Heart left ventricle (tissue), 16 donors: ENCODE measurements around the gene HSPBP1. TPM values are rescaled to one million over a fixed set of nuclear protein-coding genes. Genes with fewer than 3 reads are reported as not detected.

Source experiments
- ATAC-seq, 4 donors: fragments of 200-7000 bp; cut with Tn5 transposase; one replicate each; pipeline ENCODE4 v1.9.1; 2020 to 2022; ENCODE audit warnings: moderate library complexity in 4 of 4, mild to moderate bottlenecking in 3 of 4, moderate number of reproducible peaks in 1 of 4
- DNase-seq, 5 donors: peaks; one replicate each; pipeline ENCODE4 v3.0.0-alpha.2; 2020
- H3K27ac ChIP-seq, 12 donors: fragments of 200-600 bp; sonication (generic) in 4 of 12; one replicate each; pipeline versions ENCODE4 v1.5.0 to v1.8.0; 2016 to 2022; ENCODE audit warnings: mild to moderate bottlenecking in 2 of 12
- H3K27me3 ChIP-seq, 9 donors: fragments of 200-600 bp; sonication (generic) in 2 of 9; one replicate each; pipeline versions ENCODE4 v1.5.1 to v1.8.0; 2016 to 2022; ENCODE audit warnings: mild to moderate bottlenecking in 3 of 9
- H3K36me3 ChIP-seq, 9 donors: fragments of 200-600 bp; sonication (generic) in 2 of 9; one replicate each; pipeline versions ENCODE4 v1.5.0 to v1.8.0; 2018 to 2022; ENCODE audit warnings: mild to moderate bottlenecking in 2 of 9
- H3K4me1 ChIP-seq, 12 donors: fragments of 200-600 bp; sonication (generic) in 4 of 12; one replicate each; pipeline versions ENCODE4 v1.5.0 to v1.8.0; 2016 to 2022; ENCODE audit warnings: mild to moderate bottlenecking in 3 of 12
- H3K4me3 ChIP-seq, 12 donors: fragments of 200-600 bp; sonication (generic) in 4 of 12; one replicate each; pipeline versions ENCODE4 v1.5.0 to v1.8.0; 2017 to 2022; ENCODE audit warnings: mild to moderate bottlenecking in 9 of 12, moderate library complexity in 4 of 12
- H3K9me3 ChIP-seq, 12 donors: fragments of 200-600 bp; sonication (generic) in 4 of 12; one replicate each; pipeline versions ENCODE4 v1.5.0 to v1.8.0; 2016 to 2022; ENCODE audit warnings: mild to moderate bottlenecking in 1 of 12
- POLR2A ChIP-seq, 2 donors: fragments of 450-650 bp; IDR thresholded peaks; one replicate each; pipeline ENCODE4 v1.6.1; 2017; ENCODE audit warnings: antibody characterized with exemption in 2 of 2, mild to moderate bottlenecking in 2 of 2, moderate library complexity in 2 of 2
- WGBS, 4 donors: extraction: QIAGEN DNeasy Blood & Tissue Kit in 2 of 4; methylation state at CpG; one replicate each; pipeline versions ENCODE4 v1.1.5 to v1.1.7; 2013 to 2018; 5-methylcytosine and 5-hydroxymethylcytosine counted together
- intact Hi-C, 10 donors: fragments of 100-400 bp; cut with DNase I; formaldehyde crosslinking; loops; one replicate each; pipeline versions ENCODE4 v1.11.1 to v1.14.2; 2022
- polyA plus RNA-seq, 2 donors: library from polyadenylated mRNA; stranded (reverse); fragments of 200-250 nt; gene quantifications; one replicate each; pipeline ENCODE4 v1.2.3, GENCODE V29; 2013
- total RNA-seq, 9 donors: library from RNA; depleted of rRNA in 2 of 9; stranded (reverse); fragments of >200 nt in 2 of 9; fragmentation: NEBNext Ultra II Directional in 3 of 9; extraction: Animal tissue kit (Norgen Biotek cat#: 25700) in 3 of 9; gene quantifications; one replicate each; pipeline versions ENCODE4 v1.1.0 to v1.2.4, GENCODE V29; 2016 to 2023
- TF ChIP-seq, protein P1 (sequence below), 12 donors: fragments of 200-600 bp; sonication (generic) in 4 of 12; IDR thresholded peaks; one replicate each; pipeline versions ENCODE4 v1.5.0 to v1.8.0; 2018 to 2022; ENCODE audit warnings: antibody characterized with exemption in 12 of 12, mild to moderate bottlenecking in 5 of 12
- donor health status: ischemic (EF 13 %, LVEDD 7.1; RV severe dilation, severe dysfunction).
- donor health status: healthy with polysubstance abuse.
- donor health status: DM: no; HTN: yes; CAD: no.
- donor health status: DM: no; HTN: no; CAD: no.
- donor health status: ischemic (EF 25% LVEDD 6.9; RV normal size, moderate dysfunction).
- donor health status: ischemic (EF 25% LVEDD 5.7; RV mildly dilated, moderate dysfunction).
- donor health status: healthy.
- donor health status: DM: yes; HTN: yes; CAD: no.
- donor health status: ischemic (EF 35%, LVEDD 5.7; RV mildly dilated, moderate dysfunction).
- donor health status: nonischemic (EF 11% LVEDD 7.7; RV severe dilation, severe dysfunction).
- donor health status: DM: yes; HTN: yes; CAD: no.
- donor health status: PGD.
- donor health status: ischemic (EF 29% LVEDD 5.4; RV normal size, mild dysfunction).
- donor health status: nonischemic (EF 23%, LVEDD 6.1; RV moderate dilation, normal function).

HSPBP1 gene
- total and polyA plus RNA-seq, 11 donors = 25.7 to 76.0 (median 32.9) TPM

DNA sequence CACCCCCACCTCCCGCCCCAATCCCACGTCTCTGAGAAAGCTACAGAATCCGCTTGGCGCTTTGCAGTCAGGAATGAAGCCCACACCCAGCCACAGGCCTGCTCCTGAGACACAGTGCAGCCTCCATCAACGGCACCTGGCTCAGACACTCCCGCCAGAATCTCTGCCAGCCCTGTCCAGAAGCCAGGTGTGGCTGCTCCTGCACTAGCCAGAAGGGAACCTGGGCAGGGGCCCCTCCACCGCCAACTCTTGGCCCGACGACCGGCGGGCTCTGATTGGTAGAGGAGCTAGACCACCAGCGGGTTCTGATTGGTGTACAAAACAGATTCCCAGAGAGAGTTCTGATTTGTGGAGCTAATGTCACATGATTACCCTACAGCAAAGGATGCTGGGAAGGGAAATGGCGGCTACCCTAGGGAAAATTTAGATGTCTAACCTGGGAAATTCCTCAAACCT, 18.2 kb downstream of the HSPBP1 start:
- H3K4me3 ChIP-seq = no peak overlapping the region
- DNase-seq (no peak), ATAC-seq (no peak)
- no peaks in the 10 kb centered on the region for H3K9me3 ChIP-seq
- intact Hi-C loops = no loop called here
- H3K27me3 ChIP-seq = no peaks in the 10 kb centered on the region
- TF ChIP-seq, protein P1, sequence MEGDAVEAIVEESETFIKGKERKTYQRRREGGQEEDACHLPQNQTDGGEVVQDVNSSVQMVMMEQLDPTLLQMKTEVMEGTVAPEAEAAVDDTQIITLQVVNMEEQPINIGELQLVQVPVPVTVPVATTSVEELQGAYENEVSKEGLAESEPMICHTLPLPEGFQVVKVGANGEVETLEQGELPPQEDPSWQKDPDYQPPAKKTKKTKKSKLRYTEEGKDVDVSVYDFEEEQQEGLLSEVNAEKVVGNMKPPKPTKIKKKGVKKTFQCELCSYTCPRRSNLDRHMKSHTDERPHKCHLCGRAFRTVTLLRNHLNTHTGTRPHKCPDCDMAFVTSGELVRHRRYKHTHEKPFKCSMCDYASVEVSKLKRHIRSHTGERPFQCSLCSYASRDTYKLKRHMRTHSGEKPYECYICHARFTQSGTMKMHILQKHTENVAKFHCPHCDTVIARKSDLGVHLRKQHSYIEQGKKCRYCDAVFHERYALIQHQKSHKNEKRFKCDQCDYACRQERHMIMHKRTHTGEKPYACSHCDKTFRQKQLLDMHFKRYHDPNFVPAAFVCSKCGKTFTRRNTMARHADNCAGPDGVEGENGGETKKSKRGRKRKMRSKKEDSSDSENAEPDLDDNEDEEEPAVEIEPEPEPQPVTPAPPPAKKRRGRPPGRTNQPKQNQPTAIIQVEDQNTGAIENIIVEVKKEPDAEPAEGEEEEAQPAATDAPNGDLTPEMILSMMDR (IDR thresholded peaks at IDR 0.05) = no peak
- TF ChIP-seq POLR2A (IDR thresholded peaks at IDR 0.05) = no peak
- H3K27ac ChIP-seq = no peak overlapping the region
- 94 to 99% (median 95%) methylated on average over 13 of the region's 13 CpGs for WGBS, 4 donors
- peaks cover 4 to 24% (median 19%) of the 10 kb centered on the region in 12 donors for H3K4me1 ChIP-seq
- peaks cover 0 to 8% (median 0%) of the 10 kb centered on the region in 9 donors for H3K36me3 ChIP-seq

DNA sequence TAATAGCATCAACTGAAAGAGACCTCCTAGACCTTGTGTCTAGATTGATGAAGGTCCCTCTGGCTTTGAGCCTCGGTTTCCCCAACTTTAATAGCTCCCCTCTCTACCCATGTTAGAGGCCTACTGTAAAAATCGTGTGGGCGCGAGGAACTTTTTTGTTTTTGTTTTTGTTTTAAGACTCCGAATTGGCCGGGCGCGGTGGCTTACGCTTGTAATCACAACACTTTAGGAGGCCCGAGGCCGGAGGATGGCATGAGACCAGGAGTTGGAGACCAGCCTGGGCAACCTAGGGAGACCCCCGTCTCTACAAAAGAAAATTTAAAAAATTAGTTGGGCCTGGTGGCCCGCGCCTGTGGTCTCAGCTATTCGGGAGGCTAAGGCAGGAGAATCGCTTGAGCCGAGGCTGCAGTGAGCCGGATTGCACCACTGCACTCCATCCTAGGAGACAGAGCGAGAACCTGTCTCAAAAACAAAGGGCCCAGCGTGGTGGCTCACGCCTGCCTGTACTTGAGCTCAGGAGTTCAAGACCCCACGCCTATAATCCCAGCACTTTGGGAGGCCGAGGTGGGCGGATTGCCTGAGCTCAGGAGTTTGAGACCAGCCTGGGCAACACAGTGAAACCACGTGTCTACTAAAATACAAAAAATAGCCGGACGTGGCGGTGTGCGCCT, 20.2 kb downstream of the HSPBP1 start:
- H3K4me3 ChIP-seq = peak overlapping the region; percentile 10 to 99 (median 94)
- intact Hi-C loops = loop anchor here in 6 of 10 donors (1.0 to 5.0 kb wide), 7 partner anchors 21 to 202 kb away; partner anchors contain the start of genes HSPBP1 (in 2 of the 6), KMT5C (in 2 of the 6), ISOC2 (in 1 of the 6) and RPL28 (in 1 of the 6)
- H3K36me3 ChIP-seq = peaks cover 0 to 5% (median 0%) of the 10 kb centered on the region in 9 donors
- peaks cover 4 to 45% (median 38%) of the 10 kb centered on the region in 12 donors for H3K4me1 ChIP-seq
- ATAC-seq = no peak
- no peaks in the 10 kb centered on the region for H3K27me3 ChIP-seq
- 44 to 51% (median 47%) methylated on average over 29 of the region's 29 CpGs for WGBS, 4 donors
- peak in 1 of 5 donors; percentile 47 for DNase-seq
- no peaks in the 10 kb centered on the region for H3K9me3 ChIP-seq
- TF ChIP-seq, protein P1 (IDR thresholded peaks at IDR 0.05) = no peak
- TF ChIP-seq POLR2A (IDR thresholded peaks at IDR 0.05) = no peak
- H3K27ac ChIP-seq = peak overlapping the region; percentile 85 to 98 (median 94)

DNA sequence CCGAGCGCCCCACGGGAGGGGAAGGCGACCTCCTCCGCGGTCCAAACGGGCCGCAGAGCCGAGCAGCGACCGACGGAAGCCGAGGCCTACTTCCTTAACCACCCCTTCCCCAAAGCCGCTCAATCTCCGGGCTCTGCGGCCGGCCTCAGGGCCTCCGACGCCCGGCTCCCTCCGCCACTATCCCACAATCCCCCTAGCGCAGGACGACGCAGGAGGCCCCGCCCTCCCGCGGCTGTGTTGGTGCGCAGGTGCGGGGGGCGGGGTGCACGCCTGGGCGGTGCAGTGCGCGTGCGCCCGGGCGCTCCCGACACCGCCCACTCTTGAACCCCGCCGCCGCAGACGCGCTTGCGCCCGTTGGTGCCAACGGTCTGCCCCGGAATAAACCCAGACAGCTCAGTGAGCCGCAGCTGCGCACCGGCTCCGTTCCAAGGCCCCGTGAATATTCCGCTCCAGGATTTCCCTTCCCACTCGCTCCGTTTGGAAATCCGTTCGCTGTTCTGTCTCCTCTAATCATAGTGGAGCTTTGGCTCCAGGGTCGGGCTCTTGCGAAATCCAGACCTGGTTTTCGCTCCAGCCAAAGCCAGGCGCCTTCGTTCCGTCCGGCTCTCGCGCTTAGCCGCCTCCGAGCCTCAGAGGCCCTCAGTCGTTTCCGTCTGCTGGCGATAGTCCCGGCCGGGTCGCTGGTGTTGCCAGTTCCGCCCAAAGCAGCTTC, 20.9 kb downstream of the HSPBP1 start, which contains the start of gene PPP6R1:
PPP6R1 (minus strand) TSS at position 190 of the 712 bp plus-strand sequence. CDS start 11,914 bp downstream, outside the sequence.
- 0 to 1% (median 1%) methylated on average over 45 to 76 of the region's 76 CpGs for WGBS, 4 donors
- ATAC-seq (peak; percentile 94 to 97 (median 96)), DNase-seq (peak; percentile 97 to 98 (median 98))
- H3K9me3 ChIP-seq = no peaks in the 10 kb centered on the region
- peak within 1 kb of the TSS; percentile 85 to 98 (median 94) for H3K27ac ChIP-seq
- peaks cover 4 to 50% (median 43%) of the 10 kb centered on the region in 12 donors for H3K4me1 ChIP-seq
- TF ChIP-seq, protein P1 (IDR thresholded peaks at IDR 0.05) = no peak
- TF ChIP-seq POLR2A (IDR thresholded peaks at IDR 0.05) = peak in 1 of 2 donors; percentile 91
- peak within 1 kb of the TSS; percentile 76 to 99 (median 94) for H3K4me3 ChIP-seq
- H3K27me3 ChIP-seq = no peaks in the 10 kb centered on the region
- peaks cover 0 to 5% (median 0%) of the 10 kb centered on the region in 9 donors for H3K36me3 ChIP-seq
- intact Hi-C loops = loop anchor here in 6 of 10 donors (1.0 to 5.0 kb wide), 7 partner anchors 21 to 202 kb away; partner anchors contain the start of genes HSPBP1 (in 3 of the 6), KMT5C (in 2 of the 6), ISOC2 (in 1 of the 6) and RPL28 (in 1 of the 6)
